ENCODE measurements around the gene TMEM253.

TMEM253 gene

GRCh38 chr14:21057803-21058675 lies 42.8 kb upstream of the TMEM253 start, which contains the start of gene RNASE8:
RNASE8 (plus strand) TSS chr14:21057822; CDS start chr14:21057893, 71 bp downstream.
- no peak for TF ChIP-seq CTCF (IDR thresholded peaks at IDR 0.05; ENCODE audit: insufficient read depth, low read depth, low read length, missing control alignments)

DNA sequence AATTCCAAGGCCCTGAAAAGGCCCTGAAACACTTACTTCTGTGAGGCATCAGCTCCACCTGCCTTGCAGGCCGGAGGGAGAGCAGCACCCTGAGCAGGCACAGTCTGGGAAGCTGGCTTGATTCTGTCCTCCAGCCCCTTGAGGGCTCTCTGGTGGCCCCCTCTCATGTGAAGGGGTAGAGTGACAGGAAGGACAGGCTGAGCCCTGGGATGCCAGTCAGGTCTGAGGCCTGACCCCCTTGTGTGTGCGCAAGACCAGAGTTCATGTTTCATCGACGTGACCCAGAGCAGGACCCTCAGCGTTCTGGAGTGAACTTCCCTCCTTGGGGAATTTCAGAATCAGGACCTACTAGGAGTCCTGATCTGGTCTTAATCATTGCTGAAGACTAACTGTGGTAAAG lies 42.0 kb upstream of the TMEM253 start:
- no peak overlapping the region for H3K4me3 ChIP-seq (ENCODE audit: low read length)
- no peak for DNase-seq (ENCODE audit: low read depth)
- no peak for TF ChIP-seq CTCF (IDR thresholded peaks at IDR 0.05; ENCODE audit: insufficient read depth, low read depth, low read length, missing control alignments)

More at GRCh38 chr14:21057803-21058675, 42.8 kb upstream of the TMEM253 start, which contains the start of gene RNASE8:
- no peak within 1 kb of the TSS for H3K4me3 ChIP-seq (ENCODE audit: low read length)
- DNase-seq (ENCODE audit: low read depth), result peak; percentile 50

DNA sequence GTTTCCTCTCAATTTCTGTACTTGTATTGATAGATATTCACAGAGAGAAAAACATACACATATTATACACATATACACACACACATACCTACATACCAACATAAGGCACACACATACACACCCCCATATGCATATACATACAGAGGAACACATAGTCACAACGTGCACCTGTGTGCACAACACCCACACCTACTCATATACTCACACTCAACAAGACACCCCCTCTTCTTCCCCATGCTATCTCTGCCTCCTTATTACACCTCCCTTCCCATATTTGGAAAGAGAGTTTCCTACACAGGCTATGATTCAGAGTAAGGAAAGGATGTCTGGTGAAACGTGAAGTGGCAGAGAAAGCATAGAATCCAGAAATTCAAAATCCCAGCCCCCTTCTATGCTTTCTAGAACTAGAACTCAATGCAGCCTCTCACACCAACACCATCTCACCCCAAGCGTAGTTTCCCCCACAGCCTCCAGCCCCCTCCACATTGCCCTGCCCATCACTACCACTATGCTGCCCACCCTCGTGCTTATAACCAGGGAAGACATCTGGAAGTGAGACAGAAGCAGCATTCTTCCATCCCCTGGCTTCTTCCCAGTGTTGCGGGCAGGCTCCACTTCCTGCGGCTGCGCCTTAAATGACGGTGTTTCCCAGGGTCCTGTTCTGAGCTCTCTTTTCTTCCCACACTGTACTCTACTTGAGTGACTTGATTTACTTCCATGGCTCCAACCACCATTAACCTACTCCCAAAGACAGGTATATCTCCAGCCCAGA lies 40.8 kb upstream of the TMEM253 start:
- no peak for TF ChIP-seq CTCF (IDR thresholded peaks at IDR 0.05; ENCODE audit: insufficient read depth, low read depth, low read length, missing control alignments)

GRCh38 chr14:21060614-21061346 lies 40.1 kb upstream of the TMEM253 start:
- no peak for TF ChIP-seq CTCF (IDR thresholded peaks at IDR 0.05; ENCODE audit: insufficient read depth, low read depth, low read length, missing control alignments)
- no peak for DNase-seq (ENCODE audit: low read depth)
- no peak overlapping the region for H3K4me3 ChIP-seq (ENCODE audit: low read length)

More for the DNA sequence above, 40.8 kb upstream of the TMEM253 start:
- H3K4me3 ChIP-seq (ENCODE audit: low read length), result no peak overlapping the region
- DNase-seq (ENCODE audit: low read depth), result no peak

- no peak for TF ChIP-seq CTCF (IDR thresholded peaks at IDR 0.05; ENCODE audit: insufficient read depth, low read depth, low read length, missing control alignments)
- no peak for DNase-seq (ENCODE audit: low read depth)
- H3K4me3 ChIP-seq (ENCODE audit: low read length), result no peak overlapping the region
Observed at GRCh38 chr14:21061347-21061668, 39.6 kb upstream of the TMEM253 start.

- no peak for TF ChIP-seq CTCF (IDR thresholded peaks at IDR 0.05; ENCODE audit: insufficient read depth, low read depth, low read length, missing control alignments)
- no peak overlapping the region for H3K4me3 ChIP-seq (ENCODE audit: low read length)
- DNase-seq (ENCODE audit: low read depth), result no peak
Observed at GRCh38 chr14:21063479-21063878, 37.4 kb upstream of the TMEM253 start.
